NCI-H2107 treated with DMSO at 0.1 percent for 48 hours (cell line): ENCODE data around the gene CAPN11.

Experiments used
- DNase-seq: peaks from one replicate; lab custom pipeline; 2025; ENCODE audit not compliant: unreplicated experiment; lab: John Stamatoyannopoulos, UW

The CAPN11 gene

DNA sequence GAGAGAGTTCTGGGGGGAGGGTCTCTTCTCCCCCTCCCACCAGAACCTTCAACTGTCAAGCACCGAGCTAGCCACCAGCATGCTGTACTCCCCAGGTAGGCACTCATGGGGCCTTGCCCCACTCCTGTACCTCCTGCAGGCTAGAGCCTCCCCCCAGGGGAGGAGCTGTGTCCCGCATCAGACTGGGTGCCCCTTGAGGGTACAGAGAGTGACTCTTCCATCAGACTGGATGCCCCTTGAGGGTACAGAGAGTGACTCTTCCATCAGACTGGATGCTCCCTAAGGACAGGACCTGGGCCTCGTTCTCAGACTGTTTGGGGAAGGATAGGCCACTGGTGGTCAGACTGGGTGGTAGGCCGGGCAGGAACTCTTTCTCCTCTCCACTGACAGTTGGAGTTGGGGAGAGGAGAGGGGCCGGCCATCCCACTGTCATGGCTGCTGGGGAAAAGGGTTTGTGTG is at the start of gene CAPN11:
TSS of gene CAPN11 (plus strand) at position 51 of the 459 bp plus-strand sequence. CDS start at position 80, 29 bp downstream.
- no peak for DNase-seq

DNA sequence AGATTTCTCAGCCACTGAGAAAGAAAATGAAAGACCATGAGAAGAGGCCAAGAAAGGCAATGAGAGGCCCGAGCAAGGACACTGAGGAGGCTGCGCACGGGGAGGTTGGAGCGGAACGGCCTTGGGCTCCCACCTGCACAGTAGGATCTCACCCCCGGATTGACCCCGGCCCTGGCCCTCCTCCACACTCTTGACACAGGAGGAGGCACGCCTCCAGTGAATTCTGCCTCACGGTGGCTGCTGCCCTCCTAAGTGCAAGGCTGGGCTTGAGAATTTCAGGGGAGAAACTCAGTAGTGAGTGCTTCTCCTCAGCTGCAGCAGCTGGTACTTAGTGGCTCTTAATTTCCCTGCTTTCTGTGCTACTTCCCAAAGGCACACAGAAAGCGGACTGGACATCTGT is 49.4 kb upstream of the CAPN11 start:
- DNase-seq, result no peak

DNA sequence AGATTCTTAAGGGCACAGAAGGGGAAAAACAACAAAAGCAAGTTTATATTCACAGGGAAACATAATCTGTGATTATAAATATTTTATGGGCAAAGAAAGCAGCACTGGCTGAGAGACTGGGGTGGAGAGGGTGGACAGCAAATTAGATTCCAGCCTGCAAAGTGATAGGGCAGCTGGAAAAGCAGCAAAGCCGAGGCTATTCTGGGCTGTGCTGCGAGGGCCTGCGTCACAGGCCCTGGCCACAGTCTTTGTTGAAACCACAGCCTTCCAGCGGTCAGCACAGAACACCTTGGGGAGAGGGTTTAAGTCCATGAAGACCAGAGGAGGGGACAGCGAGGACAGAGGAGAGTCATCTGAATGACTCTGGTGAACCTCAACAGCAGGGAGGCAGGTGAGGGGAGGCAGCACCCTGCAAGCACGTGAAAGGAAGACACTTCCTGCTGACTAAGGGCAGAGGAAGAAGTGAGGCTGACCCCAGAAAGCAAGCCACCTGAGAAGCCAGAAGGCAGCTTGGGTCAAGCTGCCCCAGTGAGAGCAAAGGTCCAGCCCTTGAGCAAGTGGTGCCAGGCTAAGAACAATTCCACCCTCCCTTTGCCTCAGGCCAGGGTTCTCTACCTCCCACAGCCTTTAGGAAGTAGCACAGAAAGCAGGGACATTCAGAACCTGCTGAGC is 48.5 kb upstream of the CAPN11 start:
- DNase-seq, result no peak

DNA sequence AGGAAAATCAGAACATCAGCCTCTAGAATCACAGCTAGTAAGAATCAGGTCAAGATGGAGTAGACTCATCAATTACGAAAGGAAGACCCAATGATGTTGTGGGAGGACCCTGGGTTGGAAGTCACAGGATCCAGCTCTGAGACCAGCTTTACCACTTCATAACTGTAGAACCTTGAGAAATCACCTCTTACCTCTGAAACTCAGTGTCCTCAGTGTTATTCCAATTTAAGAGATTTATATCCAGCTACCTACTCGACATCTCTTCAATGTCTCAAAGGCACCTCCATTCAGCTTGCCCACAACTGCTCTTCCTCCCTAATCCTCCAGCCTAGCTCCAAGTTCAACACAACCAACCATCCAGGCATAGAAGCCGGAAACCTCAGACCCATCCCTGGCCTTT is 47.7 kb upstream of the CAPN11 start:
- DNase-seq, result no peak

DNA sequence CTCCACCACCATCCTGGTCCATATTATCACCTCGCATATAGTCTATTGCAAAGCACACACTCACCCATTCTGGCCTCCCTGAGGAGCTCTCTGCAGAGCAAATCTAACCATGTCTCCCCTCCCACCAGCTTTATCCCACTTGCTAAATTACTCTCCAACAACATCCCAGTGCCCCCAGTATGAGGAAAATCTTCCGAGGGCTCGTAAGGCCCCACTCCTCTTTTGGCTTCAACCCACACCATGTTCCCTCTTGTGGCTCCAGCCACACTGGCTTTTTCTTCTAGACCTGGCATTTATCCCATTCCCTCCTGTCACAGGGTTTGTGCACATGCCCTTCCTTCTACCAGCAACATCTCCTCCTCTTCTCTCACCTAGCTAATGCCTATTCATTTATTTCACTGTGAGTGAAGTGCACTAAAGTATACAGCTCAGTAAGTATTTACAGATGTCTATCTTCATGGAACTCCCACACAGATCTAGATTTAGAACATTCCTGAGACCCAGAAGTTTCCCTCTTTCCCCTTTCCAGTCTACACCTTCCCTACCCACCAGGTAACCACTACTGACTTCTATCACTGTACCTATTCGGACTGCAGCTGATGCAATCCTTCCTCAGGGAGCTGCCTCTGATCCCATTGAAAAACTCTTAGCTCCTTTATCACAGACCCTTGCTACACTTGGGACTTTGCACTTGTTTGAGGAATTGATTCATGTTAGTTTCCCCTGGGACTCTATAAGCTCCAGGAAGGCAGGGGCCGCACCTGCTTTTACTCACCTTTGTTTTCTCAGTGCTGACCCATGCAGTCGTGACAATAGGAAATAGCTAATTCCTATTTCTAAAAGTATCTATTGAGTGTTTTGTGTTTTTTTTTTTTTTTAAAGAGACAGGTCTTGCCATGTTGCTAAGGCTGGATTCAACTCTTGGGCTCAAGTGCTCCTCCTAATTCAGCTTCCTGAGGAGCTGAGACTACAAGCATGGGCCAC is 46.9 kb upstream of the CAPN11 start:
- no peak for DNase-seq

- DNase-seq, result no peak
Measured at GRCh38 chr6:44113414-44113813, 45.2 kb upstream of the CAPN11 start.

DNA sequence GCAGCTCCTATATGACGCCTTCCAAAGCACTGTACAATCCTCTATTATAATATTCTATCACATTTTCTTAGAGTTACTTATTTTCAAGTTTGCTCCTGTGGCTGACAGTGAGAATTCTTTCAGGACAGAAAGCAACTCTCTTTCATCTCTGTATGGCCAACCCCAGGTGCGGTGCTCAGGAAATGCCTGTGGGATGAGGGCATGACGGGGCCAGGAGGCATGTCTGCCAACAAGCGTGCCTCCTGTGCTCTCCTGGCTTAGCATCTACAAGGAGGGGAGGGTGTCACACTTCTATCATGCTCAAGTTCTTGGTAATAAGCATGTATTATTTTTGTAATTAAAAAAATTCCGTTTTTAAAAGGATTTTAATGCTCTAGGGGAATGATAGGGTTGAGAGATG is 42.8 kb upstream of the CAPN11 start:
- DNase-seq, result no peak

DNA sequence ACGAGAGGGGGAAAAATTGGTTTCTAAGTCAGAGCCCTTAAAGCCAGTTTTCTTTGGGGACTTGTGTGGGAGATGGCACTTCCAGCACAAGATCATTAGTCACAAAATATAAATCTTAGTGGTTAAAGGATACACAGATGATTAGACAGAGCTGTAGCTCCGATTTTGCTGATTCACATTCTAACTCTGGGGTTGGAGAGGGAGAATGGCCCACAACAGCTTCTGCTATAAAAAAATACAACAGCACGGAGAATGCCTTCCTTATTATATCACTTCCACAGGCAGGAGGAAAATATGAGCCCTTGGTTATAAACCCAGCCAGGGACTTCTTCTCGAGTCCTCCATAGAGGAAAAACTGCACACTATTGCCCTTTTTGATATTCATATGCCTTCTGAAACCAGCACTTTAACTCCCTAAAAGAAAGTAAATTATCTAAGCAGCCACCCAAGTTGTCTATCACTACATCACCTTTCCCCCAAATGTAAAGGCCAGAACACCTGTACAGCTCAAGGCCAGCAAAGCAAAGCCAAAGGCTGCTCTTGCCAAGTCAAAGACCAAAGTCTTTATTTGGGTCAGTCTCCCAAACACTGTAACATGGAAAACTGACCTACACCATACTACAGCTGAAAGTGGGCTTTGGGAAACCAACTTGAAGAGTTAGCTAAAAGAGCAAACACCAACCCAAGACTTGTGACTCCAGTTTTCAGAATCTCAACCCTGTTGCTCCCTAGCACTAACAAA is 41.8 kb upstream of the CAPN11 start:
- DNase-seq, result no peak

DNA sequence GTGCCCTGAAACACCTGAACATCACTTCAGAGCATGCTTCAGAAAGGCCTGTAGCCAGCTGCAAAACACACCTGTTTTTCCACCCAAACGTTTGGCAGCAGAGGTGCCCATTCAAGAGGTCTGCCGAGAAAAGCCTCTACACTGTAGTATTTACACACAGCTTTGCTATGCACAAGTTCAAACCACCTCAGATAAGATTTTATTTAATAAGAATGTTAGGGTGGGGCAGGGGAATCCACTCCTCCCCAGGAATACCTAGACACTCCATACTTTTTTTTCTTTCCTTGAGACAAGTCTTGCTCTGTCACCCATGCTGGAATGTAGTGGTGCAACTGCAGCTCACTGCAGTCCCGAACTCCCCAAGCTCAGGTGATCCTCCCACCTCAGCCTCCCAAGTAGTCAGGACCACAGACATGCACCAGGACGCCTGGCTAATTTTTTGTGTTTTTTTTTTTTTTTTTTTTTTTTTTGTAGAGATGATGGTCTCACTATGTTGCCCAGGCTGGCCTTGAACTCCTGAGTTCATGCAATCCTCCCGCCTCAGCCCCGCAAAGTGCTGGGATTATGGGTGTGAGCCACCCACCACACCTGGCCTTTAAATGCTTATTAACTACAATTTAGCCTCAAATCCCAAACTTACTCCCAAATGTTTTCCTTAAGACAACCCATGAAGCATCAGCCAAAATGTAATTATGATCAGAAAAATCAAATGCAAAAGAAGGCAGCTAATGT is 41.1 kb upstream of the CAPN11 start:
- DNase-seq, result no peak

DNA sequence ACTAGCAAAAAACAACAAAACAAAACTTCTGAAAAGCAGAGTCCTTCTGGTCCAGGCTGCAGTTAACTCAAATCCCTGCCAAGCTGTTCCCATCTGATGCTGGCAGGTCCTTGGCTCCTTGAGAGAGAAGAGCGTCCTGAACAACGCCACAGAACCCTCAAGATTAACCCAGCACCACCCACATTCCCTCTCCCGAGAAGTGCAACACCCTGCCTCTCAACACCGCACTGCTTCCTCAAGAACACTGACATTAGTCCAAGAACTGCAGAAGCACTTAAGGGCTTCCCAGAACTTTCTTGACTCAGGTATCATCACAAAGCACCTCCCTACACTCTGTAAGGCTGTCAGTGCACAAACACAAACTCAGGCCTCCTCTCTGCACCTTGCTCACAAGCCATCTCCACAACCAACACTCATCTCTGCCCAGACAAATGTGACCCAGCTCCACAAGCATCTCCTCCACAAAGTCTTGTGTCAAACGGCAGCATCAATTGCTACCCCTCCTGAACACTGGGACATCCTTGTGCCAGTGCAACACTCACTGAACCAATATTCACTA is 38.8 kb upstream of the CAPN11 start:
- no peak for DNase-seq

GRCh38 chr6:44120692-44121443 is 37.8 kb upstream of the CAPN11 start:
- DNase-seq, result no peak

DNA sequence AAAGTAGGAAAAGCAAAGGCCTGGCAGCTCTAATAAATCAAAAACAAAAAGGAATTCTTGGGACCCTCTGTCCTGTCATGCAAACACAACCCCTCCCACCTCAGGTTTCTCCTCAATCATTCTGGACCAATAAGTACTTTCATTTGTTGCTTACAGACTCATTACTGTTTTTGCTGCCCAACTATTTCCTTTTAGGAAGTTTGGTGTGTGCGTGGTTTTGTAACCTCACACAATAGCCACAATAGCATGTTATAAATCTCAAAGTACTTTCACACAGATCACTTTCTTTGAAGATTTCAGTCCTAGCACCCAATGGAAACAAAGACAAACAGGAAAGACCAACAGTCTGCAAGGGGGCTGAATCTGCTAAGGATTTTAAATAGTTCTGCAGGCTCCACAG is 35.8 kb upstream of the CAPN11 start:
- DNase-seq, result no peak

GRCh38 chr6:44123544-44123943 is 35.1 kb upstream of the CAPN11 start:
- no peak for DNase-seq

DNA sequence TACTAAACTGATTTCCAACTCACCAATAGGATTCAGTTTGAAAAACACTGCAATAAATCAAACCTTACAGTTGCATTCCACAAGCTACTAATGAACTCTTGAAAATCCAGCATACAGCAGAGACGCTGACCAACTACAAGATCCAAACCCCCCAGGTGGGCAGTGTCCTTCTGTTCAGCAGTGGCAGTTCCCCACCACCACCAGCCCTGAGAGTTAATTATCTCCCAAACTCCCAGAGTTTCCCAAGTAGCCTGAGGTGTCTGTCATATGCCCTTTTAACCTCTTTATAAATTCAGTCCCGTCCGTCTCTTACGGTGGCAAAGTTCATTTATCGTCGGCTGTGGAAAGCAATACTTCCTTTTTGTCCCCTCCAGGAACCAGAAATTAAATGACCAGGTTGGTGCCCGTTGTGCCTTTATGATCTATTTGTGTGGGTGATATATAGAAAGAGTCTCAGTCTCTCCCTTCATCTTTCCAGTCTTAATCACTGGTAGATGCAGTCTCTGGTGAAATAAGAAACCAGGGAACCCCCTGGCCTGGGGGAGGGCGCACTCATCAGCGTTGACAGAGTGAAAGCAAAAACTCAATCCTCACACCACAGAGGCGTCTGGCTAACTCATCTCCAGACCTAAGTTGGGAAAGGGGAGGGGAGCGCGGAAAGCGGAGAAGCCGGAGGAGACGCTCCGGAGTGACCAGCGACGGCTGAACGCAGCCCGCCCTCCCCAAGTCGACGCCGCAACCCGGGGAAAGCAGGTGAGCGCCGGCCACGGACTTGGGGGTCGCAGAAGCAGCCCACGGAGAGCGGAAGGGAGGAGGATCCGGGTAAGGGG is 32.1 kb upstream of the CAPN11 start:
- DNase-seq, result peak; percentile 5

DNA sequence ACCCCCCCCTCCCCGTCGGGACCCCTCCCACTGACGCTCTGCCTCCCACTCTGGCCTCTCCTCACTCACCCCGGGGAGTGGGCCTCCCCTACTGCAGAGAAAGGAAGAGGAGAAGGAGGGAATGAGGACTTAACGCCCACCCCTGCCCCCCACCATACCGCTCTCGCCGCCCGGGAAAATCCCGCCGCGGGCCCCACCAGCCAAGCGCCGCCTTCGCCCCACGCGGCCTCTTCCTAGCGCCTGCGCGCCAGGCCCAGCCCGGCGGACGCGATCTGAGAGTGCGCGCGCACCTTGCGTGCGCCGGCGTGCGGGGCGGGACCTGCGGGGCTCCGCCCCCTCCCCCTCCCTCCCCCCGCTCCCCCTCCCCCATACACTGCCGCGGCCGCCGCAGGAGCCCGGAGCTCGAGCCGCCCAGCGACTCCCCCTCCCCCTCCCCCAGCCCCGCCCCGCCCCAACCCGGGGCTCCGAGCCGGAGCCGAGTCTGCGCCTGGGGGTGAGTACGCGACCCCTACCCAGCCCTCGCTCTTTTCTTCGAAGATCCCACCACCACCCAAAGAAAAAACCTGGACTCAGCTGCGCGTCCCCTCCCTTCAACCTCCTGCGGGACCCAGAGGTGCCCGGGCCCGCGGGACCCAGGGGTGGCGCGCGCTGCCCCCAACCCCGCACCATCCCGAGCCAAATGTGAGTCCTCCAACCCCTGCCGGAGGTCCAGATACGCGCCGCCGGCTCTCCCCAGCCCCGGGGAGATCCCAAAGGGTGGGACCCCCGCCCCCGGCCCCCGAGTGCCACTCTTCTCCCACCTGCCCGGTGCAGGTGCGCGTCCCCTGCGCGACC is 31.2 kb upstream of the CAPN11 start, which contains the start of the genes MRPL14 and TMEM63B:
TSS of gene MRPL14 (minus strand) at position 267 of the 834 bp plus-strand sequence. CDS start 10,841 bp downstream, outside the sequence.
TSS of gene TMEM63B (plus strand) at position 369 of the 834 bp plus-strand sequence. CDS start 7,031 bp downstream, outside the sequence.
- no peak for DNase-seq

DNA sequence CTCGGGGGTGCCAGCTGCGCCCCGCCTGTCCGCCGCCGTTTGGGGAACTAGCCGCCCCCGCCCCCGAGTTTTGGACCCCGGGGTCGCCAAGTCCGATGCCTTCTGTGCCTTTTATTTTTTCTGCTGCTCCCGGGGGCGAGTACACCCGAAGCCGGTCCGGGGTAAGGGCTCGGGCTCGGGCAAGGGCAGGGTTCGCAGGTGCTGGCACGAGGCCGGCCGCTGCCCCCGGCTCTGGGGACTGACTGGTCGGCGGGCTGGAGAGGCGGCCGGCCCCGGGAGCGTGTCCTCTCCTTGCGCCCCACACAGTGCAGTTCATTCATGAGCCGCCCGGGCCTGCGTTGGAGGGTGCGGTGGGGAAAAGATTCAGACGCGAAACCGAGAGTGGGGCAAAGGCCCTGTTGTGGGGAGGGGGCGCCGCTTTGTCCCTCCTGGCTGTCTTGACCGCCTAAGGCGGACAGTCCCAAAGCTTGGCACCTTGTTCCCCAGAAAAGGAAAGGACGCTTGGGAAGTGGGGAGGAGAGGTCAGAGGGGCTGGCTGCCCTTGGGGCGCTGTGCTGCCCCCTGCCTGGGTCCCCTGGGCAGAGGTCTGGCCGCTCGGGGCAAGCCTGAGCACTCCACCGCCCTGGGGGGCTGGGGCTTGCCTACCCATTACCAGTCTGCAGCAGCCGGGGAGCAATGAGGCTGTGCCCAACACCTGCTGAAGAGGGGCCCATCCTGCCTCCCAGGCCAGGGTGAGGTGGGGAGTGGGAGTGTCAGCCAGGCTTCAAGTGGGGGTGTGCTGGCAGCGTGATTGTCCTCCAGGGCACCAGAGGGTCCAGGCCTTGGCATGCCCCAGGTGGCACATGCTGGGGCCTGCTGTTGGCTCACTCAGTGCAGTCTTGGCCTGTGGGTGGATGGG is 30.4 kb upstream of the CAPN11 start:
- DNase-seq, result no peak
